Anterior cingulate cortex (tissue), 58 donors: ENCODE results near the gene POU3F3.

Experiments used
- DNase-seq, 58 donors: peaks; one replicate each; lab custom pipeline; 2025; lab: John Stamatoyannopoulos, UW

Gene POU3F3

DNA sequence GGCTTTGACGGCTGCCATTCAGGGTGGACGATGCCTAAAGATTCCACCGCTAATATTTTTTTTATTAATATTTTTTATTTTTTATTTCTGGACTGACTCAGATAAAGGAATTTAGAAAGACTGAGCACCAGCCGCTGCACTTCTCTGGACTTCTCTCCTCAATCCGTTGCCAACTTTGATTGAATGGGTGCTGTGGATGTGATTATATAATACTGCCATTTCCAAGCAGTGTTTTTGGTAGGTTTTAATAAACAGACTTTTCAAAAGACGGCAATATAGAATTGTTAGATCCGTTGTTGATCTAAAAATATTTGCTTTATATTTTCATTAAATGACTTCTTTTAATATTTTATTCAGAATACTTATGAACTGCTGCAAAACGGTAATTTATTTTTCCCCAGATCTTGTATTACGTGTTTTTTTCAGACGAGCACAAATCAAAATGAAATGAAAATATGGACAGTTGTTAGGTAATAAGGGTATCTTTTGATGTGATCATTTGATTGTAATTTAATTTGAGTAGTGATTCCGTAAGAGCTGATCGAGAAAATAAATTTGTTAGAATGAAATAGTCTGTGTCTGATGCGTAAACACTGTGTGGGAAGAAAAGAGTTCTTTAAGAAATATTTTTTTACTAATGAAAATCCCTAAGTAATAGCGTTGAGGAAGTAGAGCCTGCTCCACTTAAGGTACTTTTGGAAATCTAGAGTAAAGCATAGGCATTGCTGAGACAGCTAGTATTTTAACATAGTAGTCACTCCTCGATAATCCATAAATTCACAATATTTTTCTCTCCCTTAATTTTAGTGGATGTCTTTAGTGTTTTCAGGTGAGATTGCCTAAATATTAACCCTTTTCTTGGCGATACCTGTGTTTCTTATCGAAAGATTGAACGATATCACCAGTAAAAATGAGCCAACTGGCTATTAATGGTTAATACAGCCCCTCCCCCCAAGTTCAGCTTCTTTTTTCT is 4.4 kb downstream of the POU3F3 start:
- DNase-seq = no peak

DNA sequence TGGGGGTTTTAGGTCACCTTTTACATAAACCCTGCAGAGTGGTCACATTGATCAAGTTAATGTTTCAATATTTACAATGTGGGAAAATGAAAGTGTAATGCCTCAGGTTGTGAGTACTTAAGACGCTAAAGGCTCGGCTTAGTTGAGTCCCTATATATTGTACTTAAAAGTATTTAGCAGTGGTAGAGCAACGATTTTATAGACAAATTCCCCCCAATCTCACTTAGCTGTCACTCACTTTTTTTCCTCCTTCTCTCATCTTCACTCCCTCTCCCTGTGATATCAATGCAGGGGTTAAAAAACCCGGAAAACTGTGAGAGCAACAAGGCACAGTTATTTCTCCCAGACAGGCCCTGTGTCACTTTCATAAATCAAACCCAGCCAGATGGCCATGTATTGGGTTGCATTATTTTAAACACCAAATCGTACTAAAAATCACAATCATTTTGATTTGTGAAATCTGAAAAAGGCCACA is 5.4 kb downstream of the POU3F3 start:
- DNase-seq = no peak

DNA sequence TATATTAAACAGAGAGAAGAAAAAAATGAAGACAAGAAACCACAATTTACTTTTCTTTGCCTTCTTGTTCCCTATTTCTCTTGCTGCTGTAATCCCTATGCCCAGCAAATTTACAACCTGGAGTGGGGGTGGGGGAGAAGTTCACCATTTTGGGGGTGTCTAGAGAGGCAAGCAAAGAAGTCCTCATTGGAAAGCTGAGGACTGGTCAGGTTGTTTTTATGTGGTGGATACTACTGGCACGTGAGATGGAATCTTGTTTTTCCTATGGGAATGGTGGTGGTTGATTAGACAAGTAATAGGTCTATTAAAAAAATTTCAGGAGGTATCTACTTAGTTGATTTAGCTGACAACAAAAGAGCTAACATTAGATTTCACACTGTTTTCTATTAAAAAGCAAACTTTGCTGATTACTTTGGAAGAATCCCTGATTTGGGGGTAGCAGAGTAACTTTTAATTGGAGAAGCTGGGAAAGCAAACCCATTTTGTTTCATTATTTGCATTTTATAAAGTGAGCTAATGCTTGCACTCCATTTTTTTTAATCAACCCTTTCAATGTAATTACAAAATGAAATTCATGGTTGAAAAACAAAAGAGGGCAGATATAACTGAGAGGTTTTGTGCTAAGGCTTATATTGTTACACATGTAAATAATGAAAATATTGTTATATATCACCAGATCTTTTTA is 6.0 kb downstream of the POU3F3 start:
- no peak for DNase-seq

- peak in 9 of 58 donors; percentile 10 to 55 (median 47) for DNase-seq
These were observed 6.5 kb downstream of the POU3F3 start for GRCh38 chr2:104860451-104860790.

DNA sequence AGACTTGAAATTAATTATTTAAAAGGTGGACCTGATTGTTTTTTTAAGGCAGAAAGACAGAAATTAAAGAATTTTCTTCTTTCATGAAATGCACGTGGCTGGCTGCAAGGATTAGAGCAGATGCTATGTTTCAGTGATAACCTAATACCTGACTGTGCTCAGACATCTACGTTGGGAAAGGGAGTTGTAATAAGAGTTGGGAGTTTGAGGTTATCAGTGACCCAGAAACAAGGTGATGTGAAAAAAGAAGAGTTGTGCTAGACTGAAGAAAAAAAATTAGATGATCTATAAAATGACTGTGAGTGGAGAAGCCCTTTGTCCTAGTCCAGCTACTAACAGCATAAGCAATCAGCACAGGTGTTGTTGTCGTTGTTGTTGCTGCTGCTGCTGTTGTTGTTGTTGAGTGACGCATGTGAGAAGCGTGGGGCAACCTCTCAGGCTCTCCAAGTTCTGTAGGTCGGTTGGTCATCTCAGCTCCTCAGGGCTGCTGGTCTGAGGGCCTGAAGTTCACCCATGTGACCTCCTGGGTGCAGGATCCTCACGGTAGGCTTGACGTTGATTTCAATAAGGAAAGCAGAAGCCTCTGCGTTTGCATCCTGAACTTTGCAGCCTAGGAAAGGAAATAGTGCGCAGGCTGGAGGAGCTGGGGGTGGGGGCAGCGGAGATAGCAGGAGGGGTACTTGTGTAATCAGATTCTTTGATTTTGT is 7.6 kb downstream of the POU3F3 start:
- peak in 4 of 58 donors; percentile 55 to 68 (median 64) for DNase-seq

GRCh38 chr2:104862058-104862941 is 8.4 kb downstream of the POU3F3 start:
- DNase-seq = peak in 34 of 58 donors; percentile 36 to 78 (median 62)

- DNase-seq = no peak
These were observed 9.2 kb downstream of the POU3F3 start for GRCh38 chr2:104863146-104863467.

- DNase-seq = peak in 11 of 58 donors; percentile 35 to 81 (median 60)
These were observed 9.8 kb downstream of the POU3F3 start for GRCh38 chr2:104863468-104864279.

DNA sequence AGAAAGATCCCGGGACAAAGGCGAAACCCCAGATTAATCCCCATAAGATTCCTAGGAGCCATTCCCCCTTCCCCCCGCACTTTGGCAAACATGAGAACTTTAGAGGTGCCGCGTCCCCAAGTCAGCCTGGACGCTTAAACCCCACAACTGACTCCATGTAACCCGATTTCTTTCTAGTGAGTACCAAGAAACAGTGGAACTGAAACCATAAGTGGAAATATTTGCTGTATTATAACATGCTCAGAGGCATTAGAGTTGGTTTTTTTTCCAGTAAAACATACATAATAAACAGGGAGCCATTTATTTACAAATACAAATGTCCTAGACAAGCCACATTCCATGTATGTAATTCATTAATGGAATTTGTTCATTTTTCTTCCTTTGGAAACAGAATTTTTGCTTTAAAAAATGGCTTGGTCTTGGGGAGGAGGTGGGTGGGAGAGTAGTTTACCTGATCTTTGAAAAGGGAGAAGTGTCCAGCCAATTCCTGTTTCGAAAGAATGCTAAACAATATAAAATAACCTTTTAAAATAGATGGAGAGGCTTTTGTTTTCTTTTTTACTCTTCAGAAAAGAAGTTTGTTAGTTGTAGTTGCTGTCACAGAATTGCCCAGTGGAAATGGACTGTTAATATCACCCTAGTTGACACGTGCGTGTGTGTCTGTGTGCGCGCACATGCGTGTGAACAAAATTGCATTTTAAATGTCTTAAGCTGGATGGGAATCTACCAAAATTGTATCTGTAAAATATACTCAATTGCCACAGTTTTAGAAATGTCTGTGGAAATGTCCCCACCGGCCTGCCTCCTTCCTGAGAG is 10.6 kb downstream of the POU3F3 start:
- DNase-seq = no peak

DNA sequence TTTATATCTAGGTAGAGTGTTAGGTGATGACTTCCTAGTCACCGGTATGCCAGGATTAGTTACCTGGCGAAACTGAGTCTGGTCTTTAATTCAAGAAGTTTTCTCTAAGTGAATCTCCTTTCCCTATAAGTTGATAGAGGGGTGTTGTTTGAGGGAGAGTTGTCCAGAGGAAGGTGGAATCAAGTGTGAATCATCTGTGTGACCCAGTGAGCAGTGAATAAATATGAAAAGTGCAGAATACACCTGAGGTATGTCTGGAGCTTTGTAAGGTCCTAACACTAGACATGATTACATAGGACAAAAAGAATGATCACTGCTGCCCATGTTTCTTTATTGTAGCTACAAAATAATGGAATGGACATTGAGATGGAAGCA is 11.2 kb downstream of the POU3F3 start:
- no peak for DNase-seq

- DNase-seq = no peak
These were observed 12.4 kb downstream of the POU3F3 start for GRCh38 chr2:104866122-104866864.

- peak in 37 of 58 donors; percentile 30 to 80 (median 53) for DNase-seq
These were observed 13.2 kb downstream of the POU3F3 start for GRCh38 chr2:104866883-104867812.

DNA sequence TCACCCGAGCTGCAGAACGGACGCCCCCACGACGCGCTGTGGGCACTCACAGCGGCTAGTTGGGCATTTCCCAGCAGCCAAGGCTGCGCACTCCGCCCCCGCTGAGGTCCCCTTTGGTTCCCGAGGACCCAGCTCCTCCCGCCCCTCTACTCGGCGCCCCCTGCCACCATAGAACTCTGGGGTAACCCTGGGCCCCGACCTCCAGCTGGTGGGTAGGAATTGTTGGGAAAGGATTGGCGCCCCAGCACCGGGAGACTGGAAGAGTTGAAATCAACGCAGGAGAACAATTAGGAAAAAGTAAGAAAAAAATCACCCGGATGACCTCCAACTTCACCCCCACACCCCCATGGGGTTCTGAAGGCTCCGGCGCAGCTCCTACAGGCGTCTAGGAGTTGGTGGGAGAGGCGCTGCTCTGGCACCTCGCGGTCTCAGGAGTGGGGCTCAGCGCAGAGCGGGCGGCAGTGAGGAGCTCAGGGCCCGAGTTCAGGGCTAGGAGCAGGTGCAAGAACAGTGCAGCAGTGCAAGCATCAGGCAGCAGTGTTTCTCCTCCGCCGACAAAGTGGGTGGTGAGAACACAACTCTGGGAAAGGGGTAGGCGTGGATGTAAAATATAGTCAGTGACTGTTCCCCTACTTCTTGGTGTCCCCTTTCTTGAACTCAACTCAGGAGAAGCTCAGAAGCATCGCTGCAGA is 14.0 kb downstream of the POU3F3 start:
- DNase-seq = peak in 7 of 58 donors; percentile 22 to 53 (median 49)

DNA sequence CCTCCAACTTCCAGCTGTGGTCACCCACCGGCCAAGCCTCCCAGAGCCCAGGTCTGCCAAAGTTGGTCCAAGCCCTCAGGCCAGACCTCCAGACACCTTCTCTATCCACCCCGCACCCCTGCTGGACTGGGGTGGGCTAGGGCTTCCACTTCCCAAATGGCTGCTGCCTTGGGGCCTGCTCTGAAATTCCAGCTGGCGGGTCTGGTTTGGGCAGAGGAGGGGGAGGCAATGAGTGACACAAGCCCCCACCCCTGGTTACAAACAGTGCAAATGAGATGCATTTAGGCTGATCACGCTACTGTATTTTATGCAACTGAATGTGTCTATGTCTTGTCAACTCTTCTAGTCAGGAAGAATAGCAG is 14.6 kb downstream of the POU3F3 start:
- no peak for DNase-seq

DNA sequence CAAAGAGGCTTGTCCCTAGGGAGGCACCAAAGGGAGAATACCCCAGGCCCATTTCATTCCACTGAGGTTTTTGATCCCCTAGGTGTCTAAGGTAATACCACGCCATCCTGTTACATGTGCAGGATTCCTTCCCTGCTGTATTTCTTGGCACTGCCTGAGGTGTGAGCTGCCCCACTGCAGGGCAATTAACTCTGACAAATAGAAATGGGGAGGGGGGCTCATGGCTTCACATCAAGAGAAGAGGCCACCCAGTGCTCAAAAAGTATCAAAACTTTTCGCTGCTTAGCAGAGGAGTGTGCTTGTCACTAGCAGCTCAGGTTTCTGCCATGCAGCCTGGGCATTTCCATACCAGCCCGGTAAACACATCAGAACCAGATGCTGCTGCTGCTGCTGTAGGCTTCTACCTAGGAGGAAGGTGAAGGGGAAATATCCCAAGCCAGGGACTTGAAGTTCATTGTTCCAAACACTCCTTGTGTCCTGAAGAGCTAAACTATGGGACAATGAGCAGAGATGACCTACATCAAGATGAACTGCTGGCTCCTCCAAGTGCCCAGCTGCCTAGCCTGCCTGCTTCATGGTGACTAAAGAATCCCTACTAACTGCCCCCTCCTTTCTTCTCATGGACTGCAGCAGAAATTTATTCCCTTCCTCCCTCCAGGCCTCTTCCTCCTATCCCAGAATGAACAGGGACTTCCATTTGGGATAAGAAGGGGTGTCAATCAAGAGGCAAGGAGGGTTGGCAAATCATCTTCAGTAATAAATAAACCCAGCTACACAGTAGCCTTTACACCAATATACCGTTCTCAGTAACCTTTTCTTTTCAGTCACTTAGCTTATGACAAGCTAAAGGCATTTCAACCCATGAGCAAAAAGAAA is 16.4 kb downstream of the POU3F3 start:
- peak in 2 of 58 donors; percentile 8 to 14 for DNase-seq
